Peyer's patch (tissue), 4 donors: ENCODE results near the gene CLDN1.

ENCODE experiments used
- CTCF ChIP-seq, 6 experiments: fragments of 450-650 bp in 4 of 6; fragments of 200-600 bp in 2 of 6; sonication (generic) in 1 of 6; IDR thresholded peaks; one replicate each; pipeline ENCODE4 v1.5.1; 2017 to 2019; ENCODE audit warnings: antibody characterized with exemption in 6 of 6, mild to moderate bottlenecking in 3 of 6, moderate library complexity in 1 of 6
- POLR2A ChIP-seq, 2 donors: fragments of 450-650 bp; IDR thresholded peaks; one replicate each; pipeline ENCODE4 v1.5.1; 2017; ENCODE audit warnings: antibody characterized with exemption in 2 of 2, mild to moderate bottlenecking in 2 of 2, moderate library complexity in 2 of 2

- TF ChIP-seq POLR2A (IDR thresholded peaks at IDR 0.05) (no peak), CTCF (IDR thresholded peaks at IDR 0.05) (no peak)
These were observed 16.5 kb upstream of the CLDN1 start for GRCh38 chr3:190338717-190339116.
